ENCODE results near the gene PSRC1.

- TF ChIP-seq, protein P1, sequence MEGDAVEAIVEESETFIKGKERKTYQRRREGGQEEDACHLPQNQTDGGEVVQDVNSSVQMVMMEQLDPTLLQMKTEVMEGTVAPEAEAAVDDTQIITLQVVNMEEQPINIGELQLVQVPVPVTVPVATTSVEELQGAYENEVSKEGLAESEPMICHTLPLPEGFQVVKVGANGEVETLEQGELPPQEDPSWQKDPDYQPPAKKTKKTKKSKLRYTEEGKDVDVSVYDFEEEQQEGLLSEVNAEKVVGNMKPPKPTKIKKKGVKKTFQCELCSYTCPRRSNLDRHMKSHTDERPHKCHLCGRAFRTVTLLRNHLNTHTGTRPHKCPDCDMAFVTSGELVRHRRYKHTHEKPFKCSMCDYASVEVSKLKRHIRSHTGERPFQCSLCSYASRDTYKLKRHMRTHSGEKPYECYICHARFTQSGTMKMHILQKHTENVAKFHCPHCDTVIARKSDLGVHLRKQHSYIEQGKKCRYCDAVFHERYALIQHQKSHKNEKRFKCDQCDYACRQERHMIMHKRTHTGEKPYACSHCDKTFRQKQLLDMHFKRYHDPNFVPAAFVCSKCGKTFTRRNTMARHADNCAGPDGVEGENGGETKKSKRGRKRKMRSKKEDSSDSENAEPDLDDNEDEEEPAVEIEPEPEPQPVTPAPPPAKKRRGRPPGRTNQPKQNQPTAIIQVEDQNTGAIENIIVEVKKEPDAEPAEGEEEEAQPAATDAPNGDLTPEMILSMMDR (conservative IDR thresholded peaks at IDR 0.05; ENCODE audit: low read length): no peak
- no peak for TF ChIP-seq EZH2phosphoT487 (IDR thresholded peaks at IDR 0.05; ENCODE audit: borderline replicate concordance, low read depth, low read length)
Observed at GRCh38 chr1:109241841-109242345, 41.1 kb downstream of the PSRC1 start.

All from OCI-LY7 (cell line).